SK-N-SH treated with all-trans-retinoic acid at 6 μM for 48 hours (cell line): ENCODE data around the gene USP17L5.
"Not testable (repeated sequence)": the region's sequence is repeated elsewhere in the genome, so short reads cannot be mapped to it uniquely, and the experiment has no call there.

Experiments
- ATAC-seq: fragments of 200-7000 bp; cut with Tn5 transposase; 3 replicates; pipeline ENCODE4 v1.9.1; 2020; ENCODE audit warnings: mild to moderate bottlenecking, moderate library complexity
- CSDC2 ChIP-seq: fragments of 250-450 bp; sonication (Bioruptor Pico); IDR thresholded peaks from 2 replicates; pipeline ENCODE4 v1.5.0; 2020; ENCODE audit warnings: mild to moderate bottlenecking, moderate library complexity
- ESRRG ChIP-seq: fragments of 250-450 bp; sonication (Bioruptor Pico); IDR thresholded peaks from 2 replicates; pipeline ENCODE4 v1.6.1; 2021; ENCODE audit warnings: mild to moderate bottlenecking
- ISL1 ChIP-seq: fragments of 250-450 bp; sonication (Bioruptor Pico); IDR thresholded peaks from 2 replicates; pipeline ENCODE4 v2.1.2; 2022; ENCODE audit warnings: mild to moderate bottlenecking, moderate library complexity
- PPARA ChIP-seq: fragments of 250-450 bp; sonication (Bioruptor Pico); IDR thresholded peaks from 2 replicates; pipeline ENCODE4 v1.5.0; 2020; ENCODE audit warnings: mild to moderate bottlenecking, borderline replicate concordance
- SNAI2 ChIP-seq: fragments of 250-450 bp; sonication (Bioruptor Pico); IDR thresholded peaks from 2 replicates; pipeline ENCODE4 v1.5.0; 2020; ENCODE audit warnings: mild to moderate bottlenecking, moderate library complexity
- TCF4 ChIP-seq: fragments of 250-450 bp; sonication (Bioruptor Pico); IDR thresholded peaks from 2 replicates; pipeline ENCODE4 v1.8.0; 2021; ENCODE audit warnings: mild to moderate bottlenecking, moderate library complexity, borderline replicate concordance
- TOX ChIP-seq: fragments of 250-450 bp; sonication (Bioruptor Pico); IDR thresholded peaks from 2 replicates; pipeline ENCODE4 v1.8.0; 2021; ENCODE audit warnings: mild to moderate bottlenecking, moderate library complexity, borderline replicate concordance
- ZFP30 ChIP-seq: fragments of 450-650 bp; formaldehyde crosslinking; IDR thresholded peaks from 2 replicates; pipeline ENCODE4 v1.5.0; 2022; ENCODE audit warnings: mild to moderate bottlenecking, moderate library complexity
- ZNF8 ChIP-seq: fragments of 450-650 bp; formaldehyde crosslinking; IDR thresholded peaks from 2 replicates; pipeline ENCODE4 v1.5.0; 2020; ENCODE audit warnings: mild to moderate bottlenecking, moderate library complexity
- TF ChIP-seq, protein P1 (sequence below): fragments of 250-450 bp; sonication (Bioruptor Pico); IDR thresholded peaks from 2 replicates; pipeline ENCODE4 v1.8.0; 2021; ENCODE audit warnings: low read depth, mild to moderate bottlenecking, moderate library complexity, borderline replicate concordance
- TF ChIP-seq, protein P2 (sequence below): fragments of 250-450 bp; sonication (Bioruptor Pico); IDR thresholded peaks from 2 replicates; pipeline ENCODE4 v1.5.0; 2020; ENCODE audit warnings: mild to moderate bottlenecking, moderate library complexity
- TF ChIP-seq, protein P3 (sequence below): fragments of 250-450 bp; sonication (Bioruptor Pico); IDR thresholded peaks from 2 replicates; pipeline ENCODE4 v1.8.0; 2020; ENCODE audit warnings: mild to moderate bottlenecking, moderate library complexity, borderline replicate concordance

USP17L5 gene, protein sequence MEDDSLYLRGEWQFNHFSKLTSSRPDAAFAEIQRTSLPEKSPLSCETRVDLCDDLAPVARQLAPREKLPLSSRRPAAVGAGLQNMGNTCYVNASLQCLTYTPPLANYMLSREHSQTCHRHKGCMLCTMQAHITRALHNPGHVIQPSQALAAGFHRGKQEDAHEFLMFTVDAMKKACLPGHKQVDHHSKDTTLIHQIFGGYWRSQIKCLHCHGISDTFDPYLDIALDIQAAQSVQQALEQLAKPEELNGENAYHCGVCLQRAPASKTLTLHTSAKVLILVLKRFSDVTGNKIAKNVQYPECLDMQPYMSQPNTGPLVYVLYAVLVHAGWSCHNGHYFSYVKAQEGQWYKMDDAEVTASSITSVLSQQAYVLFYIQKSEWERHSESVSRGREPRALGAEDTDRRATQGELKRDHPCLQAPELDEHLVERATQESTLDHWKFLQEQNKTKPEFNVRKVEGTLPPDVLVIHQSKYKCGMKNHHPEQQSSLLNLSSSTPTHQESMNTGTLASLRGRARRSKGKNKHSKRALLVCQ

DNA sequence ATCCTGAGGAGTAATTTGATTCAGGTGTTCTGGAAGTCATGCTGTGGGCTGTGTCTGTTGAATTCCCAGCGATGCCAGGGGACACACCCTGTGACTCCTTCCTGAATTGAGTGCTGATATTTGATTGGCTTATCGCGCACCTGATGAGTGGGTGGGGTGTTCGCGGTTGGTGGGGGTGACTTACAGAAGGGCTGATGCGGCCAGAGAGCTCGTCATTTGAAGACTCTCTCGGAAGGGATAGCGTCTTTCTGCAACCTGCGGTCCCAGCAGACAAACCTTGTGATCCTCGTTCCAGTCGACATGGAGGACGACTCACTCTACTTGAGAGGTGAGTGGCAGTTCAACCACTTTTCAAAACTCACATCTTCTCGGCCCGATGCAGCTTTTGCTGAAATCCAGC lies at the start of gene USP17L5:
TSS of gene USP17L5 (plus strand) at position 301 of the 400 bp plus-strand sequence. CDS start at position 301, 0 bp downstream.
- ATAC-seq = not testable (repeated sequence)

DNA sequence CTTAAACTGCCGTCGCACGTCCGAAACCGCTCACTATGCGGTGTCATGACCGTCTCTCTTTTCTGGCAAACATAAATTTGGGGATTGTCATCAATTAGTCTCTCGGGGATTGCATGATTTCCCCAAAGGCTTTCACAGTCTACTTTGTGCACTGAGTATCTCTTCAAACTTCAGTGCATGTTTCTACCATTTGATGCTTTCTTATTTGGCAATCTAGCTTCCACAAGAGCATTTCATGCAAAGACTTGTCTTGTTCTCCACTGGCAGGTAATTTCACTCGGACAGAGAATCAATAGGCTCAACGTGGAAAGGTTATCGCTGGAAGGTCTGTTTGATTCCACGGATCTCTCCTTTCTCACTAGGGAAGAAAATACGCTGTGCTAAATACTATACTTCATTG lies 15.0 kb upstream of the USP17L5 start:
- ATAC-seq = not testable (repeated sequence)

DNA sequence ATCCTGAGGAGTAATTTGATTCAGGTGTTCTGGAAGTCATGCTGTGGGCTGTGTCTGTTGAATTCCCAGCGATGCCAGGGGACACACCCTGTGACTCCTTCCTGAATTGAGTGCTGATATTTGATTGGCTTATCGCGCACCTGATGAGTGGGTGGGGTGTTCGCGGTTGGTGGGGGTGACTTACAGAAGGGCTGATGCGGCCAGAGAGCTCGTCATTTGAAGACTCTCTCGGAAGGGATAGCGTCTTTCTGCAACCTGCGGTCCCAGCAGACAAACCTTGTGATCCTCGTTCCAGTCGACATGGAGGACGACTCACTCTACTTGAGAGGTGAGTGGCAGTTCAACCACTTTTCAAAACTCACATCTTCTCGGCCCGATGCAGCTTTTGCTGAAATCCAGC lies 14.3 kb upstream of the USP17L5 start, which contains the start of gene USP17L24:
TSS of gene USP17L24 (plus strand) at position 301 of the 400 bp plus-strand sequence. CDS start at position 301, 0 bp downstream.
- ATAC-seq = not testable (repeated sequence)

DNA sequence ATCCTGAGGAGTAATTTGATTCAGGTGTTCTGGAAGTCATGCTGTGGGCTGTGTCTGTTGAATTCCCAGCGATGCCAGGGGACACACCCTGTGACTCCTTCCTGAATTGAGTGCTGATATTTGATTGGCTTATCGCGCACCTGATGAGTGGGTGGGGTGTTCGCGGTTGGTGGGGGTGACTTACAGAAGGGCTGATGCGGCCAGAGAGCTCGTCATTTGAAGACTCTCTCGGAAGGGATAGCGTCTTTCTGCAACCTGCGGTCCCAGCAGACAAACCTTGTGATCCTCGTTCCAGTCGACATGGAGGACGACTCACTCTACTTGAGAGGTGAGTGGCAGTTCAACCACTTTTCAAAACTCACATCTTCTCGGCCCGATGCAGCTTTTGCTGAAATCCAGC lies 9.6 kb upstream of the USP17L5 start, which contains the start of gene USP17L25:
TSS of gene USP17L25 (plus strand) at position 301 of the 400 bp plus-strand sequence. CDS start at position 301, 0 bp downstream.
- not testable (repeated sequence) for ATAC-seq

DNA sequence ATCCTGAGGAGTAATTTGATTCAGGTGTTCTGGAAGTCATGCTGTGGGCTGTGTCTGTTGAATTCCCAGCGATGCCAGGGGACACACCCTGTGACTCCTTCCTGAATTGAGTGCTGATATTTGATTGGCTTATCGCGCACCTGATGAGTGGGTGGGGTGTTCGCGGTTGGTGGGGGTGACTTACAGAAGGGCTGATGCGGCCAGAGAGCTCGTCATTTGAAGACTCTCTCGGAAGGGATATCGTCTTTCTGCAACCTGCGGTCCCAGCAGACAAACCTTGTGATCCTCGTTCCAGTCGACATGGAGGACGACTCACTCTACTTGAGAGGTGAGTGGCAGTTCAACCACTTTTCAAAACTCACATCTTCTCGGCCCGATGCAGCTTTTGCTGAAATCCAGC lies 4.8 kb upstream of the USP17L5 start, which contains the start of gene USP17L26:
TSS of gene USP17L26 (plus strand) at position 301 of the 400 bp plus-strand sequence. CDS start at position 301, 0 bp downstream.
- not testable (repeated sequence) for ATAC-seq

DNA sequence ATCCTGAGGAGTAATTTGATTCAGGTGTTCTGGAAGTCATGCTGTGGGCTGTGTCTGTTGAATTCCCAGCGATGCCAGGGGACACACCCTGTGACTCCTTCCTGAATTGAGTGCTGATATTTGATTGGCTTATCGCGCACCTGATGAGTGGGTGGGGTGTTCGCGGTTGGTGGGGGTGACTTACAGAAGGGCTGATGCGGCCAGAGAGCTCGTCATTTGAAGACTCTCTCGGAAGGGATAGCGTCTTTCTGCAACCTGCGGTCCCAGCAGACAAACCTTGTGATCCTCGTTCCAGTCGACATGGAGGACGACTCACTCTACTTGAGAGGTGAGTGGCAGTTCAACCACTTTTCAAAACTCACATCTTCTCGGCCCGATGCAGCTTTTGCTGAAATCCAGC lies 4.6 kb downstream of the USP17L5 start, which contains the start of gene USP17L27:
TSS of gene USP17L27 (plus strand) at position 301 of the 400 bp plus-strand sequence. CDS start at position 301, 0 bp downstream.
- not testable (repeated sequence) for ATAC-seq

DNA sequence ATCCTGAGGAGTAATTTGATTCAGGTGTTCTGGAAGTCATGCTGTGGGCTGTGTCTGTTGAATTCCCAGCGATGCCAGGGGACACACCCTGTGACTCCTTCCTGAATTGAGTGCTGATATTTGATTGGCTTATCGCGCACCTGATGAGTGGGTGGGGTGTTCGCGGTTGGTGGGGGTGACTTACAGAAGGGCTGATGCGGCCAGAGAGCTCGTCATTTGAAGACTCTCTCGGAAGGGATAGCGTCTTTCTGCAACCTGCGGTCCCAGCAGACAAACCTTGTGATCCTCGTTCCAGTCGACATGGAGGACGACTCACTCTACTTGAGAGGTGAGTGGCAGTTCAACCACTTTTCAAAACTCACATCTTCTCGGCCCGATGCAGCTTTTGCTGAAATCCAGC lies 9.4 kb downstream of the USP17L5 start, which contains the start of gene USP17L28:
TSS of gene USP17L28 (plus strand) at position 301 of the 400 bp plus-strand sequence. CDS start at position 301, 0 bp downstream.
- not testable (repeated sequence) for ATAC-seq

DNA sequence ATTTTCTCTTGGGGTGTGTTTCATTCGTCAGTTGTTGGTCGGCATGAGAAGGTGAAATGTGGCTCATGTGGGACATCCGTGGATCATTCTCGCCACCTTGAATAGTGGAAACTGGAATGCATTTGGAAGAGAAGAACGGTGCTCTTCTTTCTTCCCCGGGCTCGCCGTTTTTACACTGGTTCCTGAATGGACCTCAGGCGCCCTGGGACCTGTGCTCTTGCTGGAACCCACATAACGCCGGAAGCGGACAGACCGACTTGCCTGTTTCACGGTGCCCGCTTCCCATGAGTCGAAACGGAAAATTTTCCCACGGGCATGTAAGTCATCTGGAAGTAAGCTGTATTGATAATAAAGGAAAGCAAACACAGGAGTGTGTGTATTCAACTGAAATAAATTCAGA lies 11.7 kb downstream of the USP17L5 start:
- ATAC-seq = not testable (repeated sequence)

DNA sequence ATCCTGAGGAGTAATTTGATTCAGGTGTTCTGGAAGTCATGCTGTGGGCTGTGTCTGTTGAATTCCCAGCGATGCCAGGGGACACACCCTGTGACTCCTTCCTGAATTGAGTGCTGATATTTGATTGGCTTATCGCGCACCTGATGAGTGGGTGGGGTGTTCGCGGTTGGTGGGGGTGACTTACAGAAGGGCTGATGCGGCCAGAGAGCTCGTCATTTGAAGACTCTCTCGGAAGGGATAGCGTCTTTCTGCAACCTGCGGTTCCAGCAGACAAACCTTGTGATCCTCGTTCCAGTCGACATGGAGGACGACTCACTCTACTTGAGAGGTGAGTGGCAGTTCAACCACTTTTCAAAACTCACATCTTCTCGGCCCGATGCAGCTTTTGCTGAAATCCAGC lies 14.1 kb downstream of the USP17L5 start, which contains the start of gene USP17L29:
TSS of gene USP17L29 (plus strand) at position 301 of the 400 bp plus-strand sequence. CDS start at position 301, 0 bp downstream.
- ATAC-seq = not testable (repeated sequence)

DNA sequence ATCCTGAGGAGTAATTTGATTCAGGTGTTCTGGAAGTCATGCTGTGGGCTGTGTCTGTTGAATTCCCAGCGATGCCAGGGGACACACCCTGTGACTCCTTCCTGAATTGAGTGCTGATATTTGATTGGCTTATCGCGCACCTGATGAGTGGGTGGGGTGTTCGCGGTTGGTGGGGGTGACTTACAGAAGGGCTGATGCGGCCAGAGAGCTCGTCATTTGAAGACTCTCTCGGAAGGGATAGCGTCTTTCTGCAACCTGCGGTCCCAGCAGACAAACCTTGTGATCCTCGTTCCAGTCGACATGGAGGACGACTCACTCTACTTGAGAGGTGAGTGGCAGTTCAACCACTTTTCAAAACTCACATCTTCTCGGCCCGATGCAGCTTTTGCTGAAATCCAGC lies 23.6 kb downstream of the USP17L5 start, which contains the start of gene USP17L30:
TSS of gene USP17L30 (plus strand) at position 301 of the 400 bp plus-strand sequence. CDS start at position 301, 0 bp downstream.
- ATAC-seq = not testable (repeated sequence)

DNA sequence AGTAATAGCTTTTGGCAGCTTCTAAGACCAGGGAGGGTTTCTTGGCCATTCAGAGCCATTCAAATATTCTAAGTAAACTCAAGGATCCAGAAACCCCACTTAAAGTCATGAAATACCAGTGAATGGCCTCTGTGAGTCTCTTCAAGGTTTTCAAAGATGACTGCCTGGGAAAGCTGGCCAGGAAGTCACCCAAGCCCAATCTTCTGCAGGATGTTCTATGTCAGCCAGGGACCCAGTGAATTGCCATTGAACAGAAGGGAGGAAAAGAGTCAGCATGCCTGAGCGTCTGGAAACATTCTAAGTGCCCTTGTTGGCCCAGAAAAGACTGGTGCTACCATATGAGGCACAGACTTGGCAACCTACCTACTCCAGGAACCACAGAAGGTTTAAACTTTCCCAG lies 40.7 kb downstream of the USP17L5 start:
- ATAC-seq = not testable (repeated sequence)

DNA sequence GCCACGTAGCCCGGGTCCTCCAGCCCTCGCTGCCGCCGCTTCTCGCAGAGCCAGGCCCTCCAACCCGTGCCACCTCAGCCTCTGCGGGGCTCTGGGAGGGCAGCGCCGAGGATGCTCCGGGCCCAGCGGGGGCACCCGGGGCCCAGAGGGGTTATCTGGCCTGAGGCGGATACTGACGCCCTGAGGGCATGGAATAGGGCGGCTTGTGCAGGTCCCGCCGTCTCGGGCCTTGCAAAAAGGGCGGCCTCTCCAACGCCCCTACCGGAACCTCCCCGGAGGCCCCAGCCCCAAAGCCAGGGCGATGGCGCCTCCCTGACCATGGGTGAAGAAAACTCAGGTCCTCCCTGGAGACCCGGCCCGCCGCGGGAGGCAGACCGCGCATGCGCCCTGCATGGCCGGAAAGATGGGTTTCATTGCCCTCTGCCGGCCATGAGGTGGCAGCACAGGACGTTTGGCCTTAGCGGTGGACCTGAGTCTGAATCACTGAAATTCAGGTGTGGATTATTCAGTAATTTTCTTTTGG lies 41.9 kb downstream of the USP17L5 start:
- ATAC-seq = peak; percentile 51; the same call in 2 of the 3 replicates

DNA sequence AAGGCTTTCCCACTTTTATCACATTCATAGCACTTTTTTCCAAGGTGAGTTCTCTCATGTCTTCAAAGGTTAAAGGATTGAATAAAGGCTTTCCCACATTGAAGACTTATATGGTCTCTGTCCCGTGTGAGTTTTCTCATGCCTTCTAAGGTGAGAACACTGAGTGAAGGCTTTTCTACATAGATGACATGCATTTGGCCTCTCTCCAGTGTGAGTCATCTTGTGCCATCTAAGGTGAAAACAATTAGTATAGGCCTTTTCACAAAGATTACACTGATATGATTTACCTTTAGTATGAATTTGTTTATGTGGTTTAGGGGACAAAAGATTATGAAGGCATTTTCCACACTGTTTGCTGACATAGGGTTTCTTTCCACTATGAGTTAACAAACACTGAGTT lies 44.9 kb downstream of the USP17L5 start:
- ATAC-seq = no peak
- TF ChIP-seq ISL1 (CRISPR knock-in tag) = no peak
- no peak for TF ChIP-seq ZNF8 (CRISPR knock-in tag)
- TF ChIP-seq, protein P1, sequence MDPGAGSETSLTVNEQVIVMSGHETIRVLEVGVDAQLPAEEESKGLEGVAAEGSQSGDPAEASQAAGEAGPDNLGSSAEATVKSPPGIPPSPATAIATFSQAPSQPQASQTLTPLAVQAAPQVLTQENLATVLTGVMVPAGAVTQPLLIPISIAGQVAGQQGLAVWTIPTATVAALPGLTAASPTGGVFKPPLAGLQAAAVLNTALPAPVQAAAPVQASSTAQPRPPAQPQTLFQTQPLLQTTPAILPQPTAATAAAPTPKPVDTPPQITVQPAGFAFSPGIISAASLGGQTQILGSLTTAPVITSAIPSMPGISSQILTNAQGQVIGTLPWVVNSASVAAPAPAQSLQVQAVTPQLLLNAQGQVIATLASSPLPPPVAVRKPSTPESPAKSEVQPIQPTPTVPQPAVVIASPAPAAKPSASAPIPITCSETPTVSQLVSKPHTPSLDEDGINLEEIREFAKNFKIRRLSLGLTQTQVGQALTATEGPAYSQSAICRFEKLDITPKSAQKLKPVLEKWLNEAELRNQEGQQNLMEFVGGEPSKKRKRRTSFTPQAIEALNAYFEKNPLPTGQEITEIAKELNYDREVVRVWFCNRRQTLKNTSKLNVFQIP (CRISPR knock-in tag) = no peak
- TF ChIP-seq TCF4 = no peak
- no peak for TF ChIP-seq TOX
- TF ChIP-seq CSDC2 (CRISPR knock-in tag) = no peak
- TF ChIP-seq, protein P2, sequence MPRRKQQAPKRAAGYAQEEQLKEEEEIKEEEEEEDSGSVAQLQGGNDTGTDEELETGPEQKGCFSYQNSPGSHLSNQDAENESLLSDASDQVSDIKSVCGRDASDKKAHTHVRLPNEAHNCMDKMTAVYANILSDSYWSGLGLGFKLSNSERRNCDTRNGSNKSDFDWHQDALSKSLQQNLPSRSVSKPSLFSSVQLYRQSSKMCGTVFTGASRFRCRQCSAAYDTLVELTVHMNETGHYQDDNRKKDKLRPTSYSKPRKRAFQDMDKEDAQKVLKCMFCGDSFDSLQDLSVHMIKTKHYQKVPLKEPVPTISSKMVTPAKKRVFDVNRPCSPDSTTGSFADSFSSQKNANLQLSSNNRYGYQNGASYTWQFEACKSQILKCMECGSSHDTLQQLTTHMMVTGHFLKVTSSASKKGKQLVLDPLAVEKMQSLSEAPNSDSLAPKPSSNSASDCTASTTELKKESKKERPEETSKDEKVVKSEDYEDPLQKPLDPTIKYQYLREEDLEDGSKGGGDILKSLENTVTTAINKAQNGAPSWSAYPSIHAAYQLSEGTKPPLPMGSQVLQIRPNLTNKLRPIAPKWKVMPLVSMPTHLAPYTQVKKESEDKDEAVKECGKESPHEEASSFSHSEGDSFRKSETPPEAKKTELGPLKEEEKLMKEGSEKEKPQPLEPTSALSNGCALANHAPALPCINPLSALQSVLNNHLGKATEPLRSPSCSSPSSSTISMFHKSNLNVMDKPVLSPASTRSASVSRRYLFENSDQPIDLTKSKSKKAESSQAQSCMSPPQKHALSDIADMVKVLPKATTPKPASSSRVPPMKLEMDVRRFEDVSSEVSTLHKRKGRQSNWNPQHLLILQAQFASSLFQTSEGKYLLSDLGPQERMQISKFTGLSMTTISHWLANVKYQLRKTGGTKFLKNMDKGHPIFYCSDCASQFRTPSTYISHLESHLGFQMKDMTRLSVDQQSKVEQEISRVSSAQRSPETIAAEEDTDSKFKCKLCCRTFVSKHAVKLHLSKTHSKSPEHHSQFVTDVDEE (CRISPR knock-in tag) = no peak
- TF ChIP-seq, protein P3, sequence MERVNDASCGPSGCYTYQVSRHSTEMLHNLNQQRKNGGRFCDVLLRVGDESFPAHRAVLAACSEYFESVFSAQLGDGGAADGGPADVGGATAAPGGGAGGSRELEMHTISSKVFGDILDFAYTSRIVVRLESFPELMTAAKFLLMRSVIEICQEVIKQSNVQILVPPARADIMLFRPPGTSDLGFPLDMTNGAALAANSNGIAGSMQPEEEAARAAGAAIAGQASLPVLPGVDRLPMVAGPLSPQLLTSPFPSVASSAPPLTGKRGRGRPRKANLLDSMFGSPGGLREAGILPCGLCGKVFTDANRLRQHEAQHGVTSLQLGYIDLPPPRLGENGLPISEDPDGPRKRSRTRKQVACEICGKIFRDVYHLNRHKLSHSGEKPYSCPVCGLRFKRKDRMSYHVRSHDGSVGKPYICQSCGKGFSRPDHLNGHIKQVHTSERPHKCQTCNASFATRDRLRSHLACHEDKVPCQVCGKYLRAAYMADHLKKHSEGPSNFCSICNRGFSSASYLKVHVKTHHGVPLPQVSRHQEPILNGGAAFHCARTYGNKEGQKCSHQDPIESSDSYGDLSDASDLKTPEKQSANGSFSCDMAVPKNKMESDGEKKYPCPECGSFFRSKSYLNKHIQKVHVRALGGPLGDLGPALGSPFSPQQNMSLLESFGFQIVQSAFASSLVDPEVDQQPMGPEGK (CRISPR knock-in tag) = no peak
- no peak for TF ChIP-seq ZFP30 (CRISPR knock-in tag)
- TF ChIP-seq SNAI2 (CRISPR knock-in tag) = no peak
- no peak for TF ChIP-seq PPARA
- TF ChIP-seq ESRRG (CRISPR knock-in tag) = no peak
